ENCODE measurements around the gene CARD10. TPM values are rescaled to one million over a fixed set of nuclear protein-coding genes. Genes with fewer than 3 reads are reported as not detected.

CARD10 gene
- total and polyA plus RNA-seq, 2 of the 8 experiments (the other 6 are each of a cell fraction or from before 2014, with no cell fraction given): 13.5 to 14.4 TPM

DNA sequence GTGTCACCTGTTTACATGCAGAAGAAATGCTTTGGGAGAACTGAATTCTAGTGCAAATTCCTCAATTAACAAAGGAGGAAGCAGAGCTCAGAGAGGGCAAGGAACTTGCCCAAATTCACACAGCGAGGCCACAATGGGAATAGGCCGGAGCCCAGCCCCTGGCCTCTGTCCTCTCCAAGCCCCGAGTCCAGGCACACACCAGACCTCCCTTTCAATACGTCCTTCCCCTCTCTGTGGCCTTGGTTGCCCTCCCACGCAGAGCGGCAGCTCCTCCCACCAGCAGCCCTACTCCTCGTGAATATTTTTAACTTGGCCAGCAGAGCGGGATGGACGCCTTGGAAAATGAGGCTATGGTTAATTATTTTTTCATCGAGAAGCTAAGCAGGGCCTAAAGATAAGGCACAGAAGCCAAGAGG, 1.6 kb upstream of the CARD10 start:
- Histone ChIP-seq H3K36me3 (ENCODE audit: control insufficient read depth in 2 of 4, insufficient read depth in 4 of 4, low read length in 3 of 4) (no peaks in the 10 kb centered on the region), H4K91ac (replicated peaks; ENCODE audit: insufficient read length, low read length) (no peak overlapping the region), H3K27ac (ENCODE audit: low read depth, low read length) (no peak overlapping the region), H3K23me2 (ENCODE audit: low read depth, low read length) (peaks cover 10% of the 10 kb centered on the region; the same call in 1 of the 2 replicates), H4K8ac (ENCODE audit: extremely low read depth, insufficient read depth, low read length) (no peak overlapping the region), H3K14ac (ENCODE audit: insufficient read length) (no peak overlapping the region), H3K9me3 (ENCODE audit: insufficient read depth in 2 of 2, low read depth in 1 of 2, low read length in 1 of 2) (no peaks in the 10 kb centered on the region), H2AK5ac (ENCODE audit: low read depth, low read length) (0 out of 2 replicates have a peak overlapping the region, but pooled peaks have one; percentile 40), H4K20me1 (replicated peaks in 1 of 2; ENCODE audit: control insufficient read depth in 1 of 2, insufficient read depth in 2 of 2, low read length in 2 of 2) (peaks cover 0 to 1% of the 10 kb centered on the region in 2 experiments), H2AFZ (ENCODE audit: low read length) (no peak overlapping the region), H3K56ac (replicated peaks; ENCODE audit: insufficient read length, low read depth, low read length) (no peak overlapping the region), H3K23ac (ENCODE audit: insufficient read length) (no peak overlapping the region), H3K4me1 (replicated peaks in 1 of 4; ENCODE audit: control insufficient read depth in 3 of 4, insufficient read depth in 4 of 4, low read length in 3 of 4) (peaks cover 0 to 7% (median 4%) of the 10 kb centered on the region in 4 experiments; a peak in 3 of 7 replicates), H2BK20ac (ENCODE audit: low read length) (no peak overlapping the region), H2BK15ac (ENCODE audit: low read length) (0 out of 2 replicates have a peak overlapping the region, but pooled peaks have one; percentile 29), H3K4me3 (ENCODE audit: extremely low read depth in 1 of 4, insufficient read depth in 2 of 4, low read depth in 3 of 4, low read length in 4 of 4) (no peak overlapping the region), H2BK120ac (replicated peaks; ENCODE audit: low read depth, low read length) (no peak overlapping the region), H2BK12ac (ENCODE audit: low read depth, low read length) (no peak overlapping the region), H3K18ac (ENCODE audit: extremely low read depth, low read length) (no peak overlapping the region), H4K5ac (ENCODE audit: insufficient read length, low read depth, low read length) (no peak overlapping the region), H3K79me2 (ENCODE audit: control insufficient read depth in 1 of 2, insufficient read depth in 2 of 2, low read length in 2 of 2) (no peaks in the 10 kb centered on the region), H3K4me2 (ENCODE audit: insufficient read depth in 1 of 2, low read depth in 2 of 2, low read length in 2 of 2) (no peak overlapping the region; a peak in 1 of 4 replicates), H3K4ac (replicated peaks; ENCODE audit: insufficient read length, low read depth, low read length) (no peak overlapping the region), H3K9ac (replicated peaks in 1 of 4; ENCODE audit: extremely low read depth in 1 of 4, low read depth in 3 of 4, low read length in 3 of 4) (no peak overlapping the region), H2BK5ac (ENCODE audit: low read depth, low read length) (no peak overlapping the region), H3K27me3 (replicated peaks in 1 of 4; ENCODE audit: control insufficient read depth in 3 of 4, extremely low read depth in 1 of 4, insufficient read depth in 3 of 4, low read length in 3 of 4) (peaks cover 7 to 25% (median 16%) of the 10 kb centered on the region in 4 experiments; a peak in 6 of 7 replicates), H3K79me1 (ENCODE audit: low read depth, low read length) (no peaks in the 10 kb centered on the region)
- POLR2A ChIA-PET (ENCODE audit: partially characterized antibody): interaction anchor here (0.9 kb wide), 1 partner anchor 41 kb away, joined by 3 read pairs; no protein-coding TSS in a partner anchor
- no peak for TF ChIP-seq CHD2 (IDR thresholded peaks at IDR 0.05; ENCODE audit: low read length)
- TF ChIP-seq NANOG (IDR thresholded peaks at IDR 0.05; ENCODE audit: insufficient read depth, low read depth, low read length, poor library complexity, severe bottlenecking): no peak
- TF ChIP-seq SIN3A (conservative IDR thresholded peaks at IDR 0.05 in 1 of 2, IDR thresholded peaks at IDR 0.05 in 1 of 2; ENCODE audit: low read depth in 1 of 2, low read length in 2 of 2): no peak
- TF ChIP-seq KDM1A (IDR thresholded peaks at IDR 0.05; ENCODE audit: borderline replicate concordance, low read length): 0 out of 2 replicates have a peak, but pooled peaks have one; percentile 37
- no peak for DNase-seq (ENCODE audit: low read depth in 1 of 2, low spot score in 2 of 2)
- FAIRE-seq: no peak
- CTCF ChIA-PET (ENCODE audit: partially characterized antibody): interaction anchor here (0.6 to 2.4 kb wide), 8 partner anchors 12 to 97 kb away, joined by 3 to 8 read pairs (median 5); no protein-coding TSS in a partner anchor
- 83% methylated on average over 10 of the region's 10 CpGs; no CpG with 5 or more reads in 1 of the 2 experiments for WGBS, 2 experiments (ENCODE audit: extremely low coverage in 1 of 2, insufficient coverage in 1 of 2, insufficient read length in 1 of 2, insufficient replicate concordance in 2 of 2, low coverage in 1 of 2, low lambda C conversion rate in 2 of 2, missing lambda C conversion rate in 1 of 2)
